K562 treated with DMSO at 1 percent for 12 hours (cell line): ENCODE measurements around the gene GLRX5. TPM values are rescaled to one million over a fixed set of nuclear protein-coding genes. Genes with fewer than 3 reads are reported as not detected.

Experiments
- total RNA-seq: library from RNA; unstranded; fragments of 300-600 nt; gene quantifications from 2 replicates; pipeline ENCODE4 v1.2.3, GENCODE V29; 2022; ENCODE audit not compliant: insufficient read depth

GLRX5 gene
- 52.8 and 57.7 TPM in 2 replicates for total RNA-seq

DNA sequence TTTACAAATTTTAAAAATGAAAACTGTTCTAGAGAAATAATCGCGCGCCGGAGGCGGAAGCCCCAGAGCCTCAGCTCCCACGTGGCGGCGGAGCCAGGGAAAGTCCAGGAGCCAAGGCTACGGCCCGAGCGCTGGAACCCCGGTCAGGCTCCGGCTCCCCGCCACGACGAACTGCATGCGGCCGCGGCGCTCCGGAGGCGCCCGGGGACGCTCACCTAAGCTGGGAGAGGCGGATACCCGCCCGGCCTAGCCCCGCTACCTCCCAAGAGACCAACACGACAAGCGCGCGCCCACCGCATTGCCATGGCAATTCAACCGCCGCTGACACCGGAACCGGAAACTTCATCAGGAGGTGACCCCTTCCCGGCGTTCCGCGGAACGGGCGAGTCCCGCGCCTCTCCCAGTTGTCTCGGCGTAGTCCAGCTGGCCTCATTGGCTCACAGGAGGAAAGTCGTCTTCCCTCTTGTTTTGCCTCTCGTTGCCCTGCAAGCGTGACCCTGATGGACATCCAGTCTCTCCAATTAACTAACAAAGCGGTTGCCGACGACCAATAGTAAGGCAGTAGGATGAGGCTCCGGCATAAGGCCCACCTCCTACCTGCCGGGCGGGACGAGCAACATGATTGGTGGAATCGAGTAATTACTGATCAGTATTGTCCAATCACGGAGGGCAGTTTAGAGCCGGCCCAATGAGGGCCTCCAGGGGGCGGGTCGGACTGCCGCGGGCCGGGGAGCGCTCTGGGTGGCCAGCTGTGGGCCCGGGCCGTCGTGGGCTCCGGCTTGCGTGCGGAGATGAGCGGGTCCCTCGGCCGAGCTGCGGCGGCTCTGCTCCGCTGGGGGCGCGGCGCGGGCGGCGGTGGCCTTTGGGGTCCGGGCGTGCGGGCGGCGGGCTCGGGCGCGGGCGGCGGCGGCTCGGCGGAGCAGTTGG is at the start of gene GLRX5:
Gene GLRX5, plus strand, starts transcription at position 752 of the 927 bp plus-strand sequence. Its CDS starts 40 bp downstream, at position 792.

GRCh38 chr14:95516554-95517181 is 18.2 kb upstream of the GLRX5 start, which contains the start of gene SYNE3:
SYNE3 (minus strand) TSS chr14:95516650; CDS start chr14:95475821, 40,829 bp downstream.

Other genes starting within 250 kb of the GLRX5 start
- gene CLMN, start 215.1 kb upstream of the GLRX5 start, total RNA-seq: not detected in 2 replicates
- gene SYNE3, start 18.4 kb upstream of the GLRX5 start, total RNA-seq: 0.80 and 3.1 TPM in 2 replicates
- gene TCL1B, start 151.4 kb downstream of the GLRX5 start, total RNA-seq: 0.58 TPM in 1 of 2 replicates, not detected in the other
- gene TCL1A, start 179.1 kb downstream of the GLRX5 start, total RNA-seq: not detected in 2 replicates